Right ventricle myocardium inferior (tissue), 1 donor: ENCODE results near the gene FAXC. TPM values are rescaled to one million over a fixed set of nuclear protein-coding genes. Genes with fewer than 3 reads are reported as not detected.

ENCODE experiments used
- ATAC-seq: fragments of 200-7000 bp; cut with Tn5 transposase; one replicate; pipeline ENCODE4 v1.9.1; 2020; ENCODE audit warnings: mild to moderate bottlenecking, moderate library complexity
- DNase-seq: peaks from one replicate; pipeline ENCODE4 v3.0.0; 2021; ENCODE audit errors: missing footprints
- intact Hi-C: fragments of 100-400 bp; cut with DNase I; formaldehyde crosslinking; loops from one replicate; pipeline ENCODE4 v1.11.0; 2022
- long read RNA-seq: library from polyadenylated mRNA; unstranded; transcript quantifications from one replicate; pipeline ENCODE4 v2.0.0, GENCODE V29; 2021
- total RNA-seq: library from RNA; stranded (reverse); fragmentation: NEBNext Ultra II Directional; extraction: Animal tissue kit (Norgen Biotek cat#: 25700); gene quantifications from one replicate; pipeline ENCODE4 v1.2.1, GENCODE V29; 2021
- donor health status: DM: no; HTN: yes; CAD: no; lungs with severe emphysema.

FAXC gene
- not detected for total RNA-seq
- long read RNA-seq, result 0 reads

- DNase-seq, result peak; percentile 55
- intact Hi-C loops, result no loop called here
Observed at GRCh38 chr6:99349171-99350141, at the start of gene FAXC. TSS of gene FAXC (minus strand) at chr6:99349674. CDS start at chr6:99349372, 302 bp downstream.

GRCh38 chr6:99397287-99397686, 47.8 kb upstream of the FAXC start:
- intact Hi-C loops, result loop anchor here (10.0 kb wide), 1 partner anchor 148 kb away; no protein-coding TSS in a partner anchor
- DNase-seq (no peak), ATAC-seq (no peak)

More at GRCh38 chr6:99349171-99350141, at the start of gene FAXC:
- peak; percentile 44 for ATAC-seq

GRCh38 chr6:99393698-99394531, 44.4 kb upstream of the FAXC start, which contains the start of gene COQ3:
TSS of gene COQ3 (minus strand) at chr6:99394195. CDS start at chr6:99394179, 16 bp downstream.
- peak; percentile 88 for ATAC-seq
- intact Hi-C loops, result loop anchor here (10.0 kb wide), 1 partner anchor 151 kb away; no protein-coding TSS in a partner anchor
- DNase-seq, result peak; percentile 88

- intact Hi-C loops, result loop anchor here (10.0 kb wide), 1 partner anchor 151 kb away; no protein-coding TSS in a partner anchor
- ATAC-seq, result peak; percentile 6
- no peak for DNase-seq
Observed at GRCh38 chr6:99393366-99393697, 43.9 kb upstream of the FAXC start.

- intact Hi-C loops, result loop anchor here (10.0 kb wide), 1 partner anchor 154 kb away; no protein-coding TSS in a partner anchor
- DNase-seq (no peak), ATAC-seq (no peak)
Observed at GRCh38 chr6:99390896-99391295, 41.4 kb upstream of the FAXC start.

GRCh38 chr6:99384507-99384906, 35.0 kb upstream of the FAXC start:
- no peak for DNase-seq
- ATAC-seq, result no peak

GRCh38 chr6:99378636-99379035, 29.2 kb upstream of the FAXC start:
- DNase-seq (no peak), ATAC-seq (no peak)
- intact Hi-C loops, result no loop called here

More at GRCh38 chr6:99384507-99384906, 35.0 kb upstream of the FAXC start:
- intact Hi-C loops, result no loop called here

GRCh38 chr6:99369533-99369932, 20.1 kb upstream of the FAXC start:
- ATAC-seq (no peak), DNase-seq (no peak)
- intact Hi-C loops, result no loop called here

GRCh38 chr6:99366852-99367251, 17.4 kb upstream of the FAXC start:
- DNase-seq, result no peak

GRCh38 chr6:99364026-99364425, 14.6 kb upstream of the FAXC start:
- intact Hi-C loops, result no loop called here
- ATAC-seq, result no peak
- no peak for DNase-seq

More at GRCh38 chr6:99366852-99367251, 17.4 kb upstream of the FAXC start:
- intact Hi-C loops, result no loop called here
- no peak for ATAC-seq

- ATAC-seq, result no peak
- no peak for DNase-seq
- intact Hi-C loops, result no loop called here
Observed at GRCh38 chr6:99362678-99363268, 13.3 kb upstream of the FAXC start.

GRCh38 chr6:99359800-99360199, 10.3 kb upstream of the FAXC start:
- DNase-seq (no peak), ATAC-seq (no peak)
- intact Hi-C loops, result no loop called here

- ATAC-seq (no peak), DNase-seq (no peak)
- intact Hi-C loops, result no loop called here
Observed at GRCh38 chr6:99356641-99357040, 7.2 kb upstream of the FAXC start.

GRCh38 chr6:99354983-99355382, 5.5 kb upstream of the FAXC start:
- intact Hi-C loops, result no loop called here

GRCh38 chr6:99353126-99353525, 3.7 kb upstream of the FAXC start:
- DNase-seq, result no peak
- no peak for ATAC-seq
- intact Hi-C loops, result no loop called here

More at GRCh38 chr6:99354983-99355382, 5.5 kb upstream of the FAXC start:
- DNase-seq, result no peak
- ATAC-seq, result no peak

- DNase-seq (no peak), ATAC-seq (no peak)
- intact Hi-C loops, result no loop called here
Observed at GRCh38 chr6:99350573-99350972, 1.1 kb upstream of the FAXC start.

GRCh38 chr6:99348288-99349170, 945 bp downstream of the FAXC start:
- intact Hi-C loops, result no loop called here
- ATAC-seq (no peak), DNase-seq (no peak)

- no peak for ATAC-seq
- intact Hi-C loops, result no loop called here
- no peak for DNase-seq
Observed at GRCh38 chr6:99347804-99348203, 1.7 kb downstream of the FAXC start.
